Type B pancreatic cell (in vitro differentiated cells): Measurements from ENCODE around the gene CBX6. TPM values are rescaled to one million over a fixed set of nuclear protein-coding genes. Genes with fewer than 3 reads are reported as not detected.
"Not testable (repeated sequence)": the region's sequence is repeated elsewhere in the genome, so short reads cannot be mapped to it uniquely, and the experiment has no call there.

Experiments used
- DNase-seq: peaks from one replicate; pipeline ENCODE4 v3.0.0; 2021; ENCODE audit warnings: mixed read lengths; ENCODE audit not compliant: unreplicated experiment; ENCODE audit errors: extremely low spot score
- H3K27ac Mint-ChIP-seq: 2 replicates; pipeline ENCODE4 v1.8.0; 2021; ENCODE audit warnings: mild to moderate bottlenecking, mixed read lengths
- H3K27me3 Mint-ChIP-seq: 2 replicates; pipeline ENCODE4 v1.8.0; 2021; ENCODE audit warnings: mixed read lengths
- H3K36me3 Mint-ChIP-seq: 2 replicates; pipeline ENCODE4 v1.8.0; 2021; ENCODE audit warnings: mixed read lengths
- H3K4me1 Mint-ChIP-seq: one replicate; pipeline ENCODE4 v1.8.0; 2021; ENCODE audit warnings: mixed read lengths; ENCODE audit not compliant: unreplicated experiment
- H3K4me3 Mint-ChIP-seq: 2 replicates; pipeline ENCODE4 v1.8.0; 2021; ENCODE audit warnings: mild to moderate bottlenecking, mixed read lengths
- H3K9me3 Mint-ChIP-seq: 2 replicates; pipeline ENCODE4 v1.8.0; 2021; ENCODE audit warnings: mixed read lengths
- total RNA-seq: library from RNA; stranded (reverse); gene quantifications from 2 replicates; pipeline ENCODE4 v1.2.1, GENCODE V29; 2021; ENCODE audit warnings: low replicate concordance
- TF ChIP-seq, protein P1 (sequence below): fragments of 200-600 bp; sonication (generic); conservative IDR thresholded peaks from 2 replicates; pipeline ENCODE4 v1.5.0; 2021; ENCODE audit warnings: antibody characterized with exemption, mild to moderate bottlenecking

Gene CBX6
- total RNA-seq, 1 donor from 2014 or later, result 93.5 TPM

GRCh38 chr22:38907767-38908166 is 35.8 kb upstream of the CBX6 start:
- Mint-ChIP-seq H3K4me3 (no peak overlapping the region), H3K27ac (no peak overlapping the region), H3K4me1 (no peaks in the 10 kb centered on the region), H3K9me3 (peaks cover 8% of the 10 kb centered on the region), H3K36me3 (no peaks in the 10 kb centered on the region), H3K27me3 (peaks cover 21% of the 10 kb centered on the region)
- DNase-seq, result no peak
- TF ChIP-seq, protein P1, sequence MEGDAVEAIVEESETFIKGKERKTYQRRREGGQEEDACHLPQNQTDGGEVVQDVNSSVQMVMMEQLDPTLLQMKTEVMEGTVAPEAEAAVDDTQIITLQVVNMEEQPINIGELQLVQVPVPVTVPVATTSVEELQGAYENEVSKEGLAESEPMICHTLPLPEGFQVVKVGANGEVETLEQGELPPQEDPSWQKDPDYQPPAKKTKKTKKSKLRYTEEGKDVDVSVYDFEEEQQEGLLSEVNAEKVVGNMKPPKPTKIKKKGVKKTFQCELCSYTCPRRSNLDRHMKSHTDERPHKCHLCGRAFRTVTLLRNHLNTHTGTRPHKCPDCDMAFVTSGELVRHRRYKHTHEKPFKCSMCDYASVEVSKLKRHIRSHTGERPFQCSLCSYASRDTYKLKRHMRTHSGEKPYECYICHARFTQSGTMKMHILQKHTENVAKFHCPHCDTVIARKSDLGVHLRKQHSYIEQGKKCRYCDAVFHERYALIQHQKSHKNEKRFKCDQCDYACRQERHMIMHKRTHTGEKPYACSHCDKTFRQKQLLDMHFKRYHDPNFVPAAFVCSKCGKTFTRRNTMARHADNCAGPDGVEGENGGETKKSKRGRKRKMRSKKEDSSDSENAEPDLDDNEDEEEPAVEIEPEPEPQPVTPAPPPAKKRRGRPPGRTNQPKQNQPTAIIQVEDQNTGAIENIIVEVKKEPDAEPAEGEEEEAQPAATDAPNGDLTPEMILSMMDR, result no peak

GRCh38 chr22:38906052-38906451 is 34.0 kb upstream of the CBX6 start:
- Mint-ChIP-seq H3K4me1 (no peaks in the 10 kb centered on the region), H3K4me3 (no peak overlapping the region), H3K36me3 (no peaks in the 10 kb centered on the region), H3K27ac (no peak overlapping the region), H3K27me3 (peaks cover 21% of the 10 kb centered on the region), H3K9me3 (peaks cover 8% of the 10 kb centered on the region)
- no peak for DNase-seq
- TF ChIP-seq, protein P1, result no peak

DNA sequence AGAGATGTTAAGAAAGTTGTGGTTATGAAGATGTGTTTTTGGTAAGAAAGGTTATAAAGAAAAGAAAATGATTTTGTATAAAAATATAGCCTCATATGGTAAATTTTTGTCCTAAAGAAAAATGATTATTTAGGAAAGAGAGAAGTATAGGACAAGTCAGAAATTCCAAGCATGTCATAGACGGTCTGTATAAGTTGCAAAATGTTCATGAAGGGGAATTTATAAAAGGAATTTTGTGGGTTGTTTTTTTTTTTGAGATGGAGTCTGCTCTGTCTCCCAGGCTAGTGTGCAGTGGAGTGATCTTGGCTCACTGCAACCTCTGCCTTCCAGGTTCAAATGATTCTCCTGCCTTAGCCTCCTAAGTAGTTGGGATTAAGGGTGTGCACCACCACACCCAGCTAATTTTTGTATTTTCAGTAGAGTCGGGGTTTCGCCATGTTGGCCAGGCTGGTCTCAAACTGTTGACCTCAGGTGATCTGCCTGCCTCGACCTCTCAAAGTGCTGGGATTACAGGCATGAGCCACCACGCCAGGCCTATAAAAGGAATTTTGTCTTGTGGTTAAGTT is 32.1 kb upstream of the CBX6 start:
- not testable (repeated sequence) for H3K36me3 Mint-ChIP-seq, H3K27me3 Mint-ChIP-seq, H3K27ac Mint-ChIP-seq, H3K4me3 Mint-ChIP-seq, DNase-seq, H3K4me1 Mint-ChIP-seq, H3K9me3 Mint-ChIP-seq

- Mint-ChIP-seq H3K27ac (no peak overlapping the region), H3K9me3 (peaks cover 4% of the 10 kb centered on the region), H3K27me3 (no peaks in the 10 kb centered on the region), H3K4me3 (no peak overlapping the region), H3K36me3 (no peaks in the 10 kb centered on the region), H3K4me1 (no peaks in the 10 kb centered on the region)
- no peak for DNase-seq
- TF ChIP-seq, protein P1, result no peak
These were observed 29.2 kb upstream of the CBX6 start for GRCh38 chr22:38901111-38901641.

DNA sequence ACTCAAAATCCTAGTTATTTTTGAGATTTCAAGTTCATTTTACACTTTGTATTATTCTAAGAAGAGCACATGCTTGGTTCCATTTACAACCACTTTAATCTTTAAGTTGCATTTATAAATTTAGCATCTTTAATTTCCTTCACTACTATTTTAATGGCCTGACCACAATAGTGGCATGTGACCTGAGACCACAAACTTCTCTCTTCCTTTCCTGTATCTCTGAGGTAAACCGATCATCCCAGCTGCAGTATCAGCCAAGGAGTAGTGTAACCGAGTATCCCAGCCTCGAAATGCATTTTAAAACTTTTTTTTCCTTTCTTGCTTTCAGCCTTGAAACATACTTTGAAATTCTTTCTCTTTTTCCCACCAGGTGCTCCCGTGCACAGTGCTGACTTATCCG is 28.7 kb upstream of the CBX6 start:
- Mint-ChIP-seq H3K36me3 (no peaks in the 10 kb centered on the region), H3K4me1 (no peaks in the 10 kb centered on the region), H3K27me3 (no peaks in the 10 kb centered on the region), H3K27ac (no peak overlapping the region), H3K9me3 (peaks cover 4% of the 10 kb centered on the region), H3K4me3 (no peak overlapping the region)
- DNase-seq, result no peak
- TF ChIP-seq, protein P1, result no peak

DNA sequence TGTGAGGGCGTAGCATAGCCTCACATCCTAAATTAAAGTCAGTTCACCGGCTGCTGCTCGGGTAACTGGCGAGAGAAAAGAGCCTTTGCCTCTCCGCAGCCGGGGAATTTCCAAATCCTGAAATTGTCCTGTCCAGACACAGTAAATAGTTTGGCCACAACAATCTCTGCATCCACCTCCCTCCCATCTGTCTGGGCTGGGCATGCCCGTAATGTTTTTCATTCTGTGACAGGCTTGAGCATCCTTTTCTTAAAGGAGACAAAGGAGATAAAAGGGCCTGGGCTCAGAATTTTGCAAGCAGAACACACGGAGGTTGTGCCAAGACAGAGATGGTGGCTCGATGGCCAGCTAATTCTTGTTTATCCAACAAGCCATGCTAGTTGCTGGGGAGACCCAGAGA is 19.2 kb upstream of the CBX6 start:
- H3K4me3 Mint-ChIP-seq, result no peak overlapping the region
- H3K36me3 Mint-ChIP-seq, result no peaks in the 10 kb centered on the region
- DNase-seq, result no peak
- H3K27ac Mint-ChIP-seq, result no peak overlapping the region
- TF ChIP-seq, protein P1, result no peak
- no peaks in the 10 kb centered on the region for H3K4me1 Mint-ChIP-seq
- no peaks in the 10 kb centered on the region for H3K9me3 Mint-ChIP-seq
- H3K27me3 Mint-ChIP-seq, result peaks cover 8% of the 10 kb centered on the region
